Activated T-helper 17 cell treated with anti-CD3 and anti-CD28 coated beads, Interleukin-2, amount 50 U/mL, for 72 hours (primary cell): ENCODE data around the gene CAMK2G. TPM values are rescaled to one million over a fixed set of nuclear protein-coding genes. Genes with fewer than 3 reads are reported as not detected.

Experiments used
- ATAC-seq: fragments of 150-1000 bp; cut with Tn5 transposase; replicated peaks from 2 replicates; pipeline ENCODE4 v1.10.0; 2021; ENCODE audit warnings: mild to moderate bottlenecking, moderate library complexity
- H3K27ac Mint-ChIP-seq: one replicate; pipeline ENCODE4 v1.8.0; 2022; ENCODE audit warnings: mixed read lengths
- H3K27me3 Mint-ChIP-seq: one replicate; pipeline ENCODE4 v1.8.0; 2022; ENCODE audit warnings: mixed read lengths
- H3K36me3 Mint-ChIP-seq: one replicate; pipeline ENCODE4 v1.8.0; 2022; ENCODE audit warnings: low read depth, mild to moderate bottlenecking, mixed read lengths
- H3K4me1 Mint-ChIP-seq: one replicate; pipeline ENCODE4 v1.8.0; 2022; ENCODE audit warnings: mixed read lengths
- H3K4me3 Mint-ChIP-seq: one replicate; pipeline ENCODE4 v1.8.0; 2022; ENCODE audit warnings: mild to moderate bottlenecking, mixed read lengths
- H3K9me3 Mint-ChIP-seq: one replicate; pipeline ENCODE4 v1.8.0; 2022; ENCODE audit warnings: mixed read lengths
- total RNA-seq, 2 donors: library from RNA; stranded (reverse); gene quantifications; one replicate each; pipeline ENCODE4 v1.2.3, GENCODE V29; 2022

Gene CAMK2G
- total RNA-seq, 2 donors from 2014 or later, result 19.5 to 23.2 TPM

DNA sequence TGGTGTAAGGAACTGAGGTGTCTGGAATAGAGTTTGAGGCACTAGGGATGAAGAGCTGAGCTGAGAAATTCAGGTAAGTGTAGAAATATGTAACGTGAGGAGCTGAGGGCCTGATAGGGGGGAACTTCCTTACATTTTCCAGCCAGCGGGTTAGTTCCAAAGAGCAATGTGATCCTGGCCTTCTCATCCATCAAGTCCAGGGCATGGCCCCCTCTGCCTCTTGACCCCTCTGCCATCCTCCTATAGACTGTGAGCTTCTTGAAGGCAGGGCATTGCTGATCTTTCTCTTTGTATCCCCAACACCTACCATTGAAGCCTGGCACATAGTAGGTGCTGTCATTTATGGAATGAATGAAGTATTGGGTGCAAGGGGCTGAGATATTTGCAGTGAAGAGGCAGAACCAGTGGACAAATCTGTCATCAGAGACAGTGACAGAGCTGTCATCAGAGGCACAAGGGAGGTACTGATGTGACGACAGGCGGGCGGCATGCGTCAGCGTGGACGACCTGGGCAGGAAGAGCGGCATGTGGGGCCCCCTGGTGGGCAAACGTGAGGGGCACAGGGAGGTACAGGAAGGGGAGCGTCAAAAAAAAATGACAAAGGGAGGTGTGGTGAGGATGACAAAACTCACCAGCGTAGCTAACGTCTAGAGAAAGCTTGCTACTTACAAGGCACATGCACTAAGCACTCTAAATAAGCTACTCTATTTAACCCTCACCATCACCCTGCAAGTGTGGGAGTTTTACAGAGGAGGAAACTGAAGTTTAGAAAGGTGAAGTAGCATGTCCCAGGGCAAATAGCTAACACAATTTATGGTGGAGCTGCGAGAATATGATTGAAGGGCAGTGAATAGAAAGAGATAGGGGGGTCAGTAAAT, 5.2 kb upstream of the CAMK2G start:
- no peaks in the 10 kb centered on the region for H3K9me3 Mint-ChIP-seq
- H3K27ac Mint-ChIP-seq, result no peak overlapping the region
- peak; percentile 98 for ATAC-seq
- peaks cover 7% of the 10 kb centered on the region for H3K4me1 Mint-ChIP-seq
- H3K36me3 Mint-ChIP-seq, result no peaks in the 10 kb centered on the region
- H3K27me3 Mint-ChIP-seq, result no peaks in the 10 kb centered on the region
- peak overlapping the region; percentile 6 for H3K4me3 Mint-ChIP-seq

GRCh38 chr10:73878365-73878764, 4.0 kb upstream of the CAMK2G start:
- H3K36me3 Mint-ChIP-seq, result no peaks in the 10 kb centered on the region
- ATAC-seq, result no peak
- no peak overlapping the region for H3K4me3 Mint-ChIP-seq
- no peak overlapping the region for H3K27ac Mint-ChIP-seq
- no peaks in the 10 kb centered on the region for H3K9me3 Mint-ChIP-seq
- peaks cover 7% of the 10 kb centered on the region for H3K4me1 Mint-ChIP-seq
- no peaks in the 10 kb centered on the region for H3K27me3 Mint-ChIP-seq

- Mint-ChIP-seq H3K36me3 (no peaks in the 10 kb centered on the region), H3K9me3 (no peaks in the 10 kb centered on the region), H3K4me1 (peaks cover 11% of the 10 kb centered on the region), H3K27ac (no peak overlapping the region), H3K4me3 (no peak overlapping the region), H3K27me3 (no peaks in the 10 kb centered on the region)
- ATAC-seq, result no peak
Observed at GRCh38 chr10:73877533-73878160, 3.3 kb upstream of the CAMK2G start.

DNA sequence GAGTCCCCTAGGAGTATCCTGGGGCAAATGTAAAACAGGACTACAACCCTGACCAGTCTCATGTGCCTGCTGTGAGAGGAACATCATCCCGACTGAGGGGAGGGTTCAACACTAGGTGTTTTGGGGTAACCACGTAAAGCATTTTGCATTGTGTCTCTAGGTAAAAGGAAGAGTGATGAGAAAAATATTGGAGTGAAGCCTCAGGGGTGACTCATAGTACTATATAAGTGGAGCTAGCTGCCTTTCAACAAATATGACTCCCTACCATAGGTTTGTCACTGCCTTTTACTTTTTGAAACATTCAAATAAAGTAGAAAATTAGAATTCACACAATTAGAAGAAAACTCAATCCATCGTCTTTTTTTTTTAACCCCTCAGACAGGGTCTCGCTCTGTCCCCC, 2.6 kb upstream of the CAMK2G start:
- H3K4me3 Mint-ChIP-seq, result no peak overlapping the region
- no peak overlapping the region for H3K27ac Mint-ChIP-seq
- H3K4me1 Mint-ChIP-seq, result peaks cover 16% of the 10 kb centered on the region
- H3K36me3 Mint-ChIP-seq, result peaks cover 5% of the 10 kb centered on the region
- H3K9me3 Mint-ChIP-seq, result no peaks in the 10 kb centered on the region
- ATAC-seq, result no peak
- H3K27me3 Mint-ChIP-seq, result no peaks in the 10 kb centered on the region

GRCh38 chr10:73876566-73876965, 2.2 kb upstream of the CAMK2G start:
- H3K27ac Mint-ChIP-seq, result no peak overlapping the region

GRCh38 chr10:73876157-73876556, 1.8 kb upstream of the CAMK2G start:
- Mint-ChIP-seq H3K4me1 (peaks cover 23% of the 10 kb centered on the region), H3K9me3 (no peaks in the 10 kb centered on the region), H3K36me3 (peaks cover 7% of the 10 kb centered on the region), H3K4me3 (no peak overlapping the region), H3K27me3 (no peaks in the 10 kb centered on the region), H3K27ac (no peak overlapping the region)
- ATAC-seq, result no peak

More at GRCh38 chr10:73876566-73876965, 2.2 kb upstream of the CAMK2G start:
- no peak for ATAC-seq
- H3K36me3 Mint-ChIP-seq, result peaks cover 5% of the 10 kb centered on the region
- peaks cover 20% of the 10 kb centered on the region for H3K4me1 Mint-ChIP-seq
- H3K27me3 Mint-ChIP-seq, result no peaks in the 10 kb centered on the region
- no peak overlapping the region for H3K4me3 Mint-ChIP-seq
- H3K9me3 Mint-ChIP-seq, result no peaks in the 10 kb centered on the region

GRCh38 chr10:73875139-73875475, 752 bp upstream of the CAMK2G start:
- peaks cover 11% of the 10 kb centered on the region for H3K36me3 Mint-ChIP-seq
- H3K4me3 Mint-ChIP-seq, result peak overlapping the region; percentile 69
- peaks cover 28% of the 10 kb centered on the region for H3K4me1 Mint-ChIP-seq
- peak; percentile 9 for ATAC-seq
- no peaks in the 10 kb centered on the region for H3K9me3 Mint-ChIP-seq
- no peak overlapping the region for H3K27ac Mint-ChIP-seq
- H3K27me3 Mint-ChIP-seq, result no peaks in the 10 kb centered on the region

DNA sequence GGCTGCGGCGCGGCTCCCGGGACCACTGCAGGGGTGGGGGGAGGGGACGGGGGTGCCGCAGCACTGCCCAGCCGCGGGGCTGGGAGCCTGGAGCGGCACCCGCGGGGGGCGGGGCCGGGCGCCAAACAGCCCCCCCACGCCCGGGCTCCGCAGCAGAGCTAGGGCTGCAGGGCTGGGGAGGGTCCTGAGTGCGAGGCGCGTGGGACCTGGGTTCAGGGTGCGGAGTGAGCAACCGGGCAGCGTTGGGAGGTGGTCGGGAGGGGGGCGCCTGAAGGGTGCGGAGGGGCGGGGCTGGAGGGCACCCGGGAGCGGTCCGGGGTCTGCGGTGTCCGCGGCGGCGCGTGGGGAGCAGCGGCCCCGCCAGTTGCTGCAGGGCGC, 528 bp downstream of the CAMK2G start:
- peak; percentile 9 for ATAC-seq
- Mint-ChIP-seq H3K4me3 (no peak overlapping the region), H3K9me3 (no peaks in the 10 kb centered on the region), H3K4me1 (peaks cover 21% of the 10 kb centered on the region), H3K27me3 (no peaks in the 10 kb centered on the region), H3K36me3 (peaks cover 11% of the 10 kb centered on the region), H3K27ac (no peak overlapping the region)

- H3K4me3 Mint-ChIP-seq, result peak overlapping the region; percentile 77
- H3K27me3 Mint-ChIP-seq, result no peaks in the 10 kb centered on the region
- H3K4me1 Mint-ChIP-seq, result peaks cover 21% of the 10 kb centered on the region
- peak overlapping the region; percentile 69 for H3K27ac Mint-ChIP-seq
- H3K36me3 Mint-ChIP-seq, result peaks cover 11% of the 10 kb centered on the region
- no peak for ATAC-seq
- no peaks in the 10 kb centered on the region for H3K9me3 Mint-ChIP-seq
Observed at GRCh38 chr10:73873142-73873837, 1.1 kb downstream of the CAMK2G start.

GRCh38 chr10:73872190-73872710, 2.1 kb downstream of the CAMK2G start:
- peak overlapping the region; percentile 77 for H3K4me3 Mint-ChIP-seq
- H3K9me3 Mint-ChIP-seq, result no peaks in the 10 kb centered on the region
- H3K27me3 Mint-ChIP-seq, result no peaks in the 10 kb centered on the region
- H3K36me3 Mint-ChIP-seq, result peaks cover 11% of the 10 kb centered on the region
- peaks cover 21% of the 10 kb centered on the region for H3K4me1 Mint-ChIP-seq
- no peak for ATAC-seq
- peak overlapping the region; percentile 80 for H3K27ac Mint-ChIP-seq

DNA sequence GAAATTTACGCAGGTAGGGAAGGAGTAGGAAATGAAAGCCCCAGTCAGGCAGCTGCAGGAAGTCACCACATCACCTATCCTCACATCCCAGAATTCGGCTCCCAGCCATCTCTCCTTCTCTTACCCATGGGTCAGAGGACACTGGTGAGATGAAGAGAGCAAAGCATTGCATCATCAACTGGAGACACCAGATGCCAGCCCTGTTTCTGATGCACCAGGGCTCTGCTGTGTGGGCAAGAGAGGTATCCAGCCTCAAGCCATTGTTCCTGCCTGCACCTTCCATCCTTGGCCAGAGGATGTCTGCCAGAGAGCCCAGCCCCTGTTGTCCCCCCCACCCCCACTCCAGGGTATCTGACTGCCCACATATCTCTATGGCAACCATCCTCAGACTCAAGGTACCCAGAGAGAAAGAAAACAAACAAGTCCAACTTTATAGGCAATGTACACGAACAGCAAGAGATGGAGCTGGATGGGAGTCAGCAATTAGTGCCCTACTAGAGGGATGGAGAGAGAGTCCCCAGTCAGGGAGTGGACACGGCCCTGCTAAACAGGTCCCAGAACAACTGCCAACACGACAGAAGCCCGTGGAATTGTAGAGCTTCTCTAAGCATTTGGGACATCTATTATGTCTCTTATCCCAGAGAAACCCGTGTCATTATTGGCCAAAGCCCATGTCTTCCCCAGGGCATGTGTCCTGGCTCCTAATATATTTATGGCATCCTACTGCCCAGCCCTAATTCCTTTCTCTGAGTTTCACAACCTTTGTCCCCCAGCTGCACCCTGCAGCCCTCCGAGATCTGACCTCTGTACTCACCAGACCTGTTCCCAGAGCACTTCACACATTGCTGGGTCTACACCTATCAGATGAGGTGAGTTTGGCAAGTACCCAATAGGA, 2.8 kb downstream of the CAMK2G start:
- peak overlapping the region; percentile 80 for H3K27ac Mint-ChIP-seq
- H3K27me3 Mint-ChIP-seq, result no peaks in the 10 kb centered on the region
- no peaks in the 10 kb centered on the region for H3K9me3 Mint-ChIP-seq
- peaks cover 11% of the 10 kb centered on the region for H3K36me3 Mint-ChIP-seq
- peaks cover 24% of the 10 kb centered on the region for H3K4me1 Mint-ChIP-seq
- H3K4me3 Mint-ChIP-seq, result peak overlapping the region; percentile 77
- no peak for ATAC-seq

GRCh38 chr10:73868655-73869195, 5.6 kb downstream of the CAMK2G start:
- no peaks in the 10 kb centered on the region for H3K9me3 Mint-ChIP-seq
- peaks cover 32% of the 10 kb centered on the region for H3K4me1 Mint-ChIP-seq
- no peaks in the 10 kb centered on the region for H3K27me3 Mint-ChIP-seq
- peaks cover 16% of the 10 kb centered on the region for H3K36me3 Mint-ChIP-seq
- H3K27ac Mint-ChIP-seq, result peak overlapping the region; percentile 84
- no peak for ATAC-seq
- no peak overlapping the region for H3K4me3 Mint-ChIP-seq

DNA sequence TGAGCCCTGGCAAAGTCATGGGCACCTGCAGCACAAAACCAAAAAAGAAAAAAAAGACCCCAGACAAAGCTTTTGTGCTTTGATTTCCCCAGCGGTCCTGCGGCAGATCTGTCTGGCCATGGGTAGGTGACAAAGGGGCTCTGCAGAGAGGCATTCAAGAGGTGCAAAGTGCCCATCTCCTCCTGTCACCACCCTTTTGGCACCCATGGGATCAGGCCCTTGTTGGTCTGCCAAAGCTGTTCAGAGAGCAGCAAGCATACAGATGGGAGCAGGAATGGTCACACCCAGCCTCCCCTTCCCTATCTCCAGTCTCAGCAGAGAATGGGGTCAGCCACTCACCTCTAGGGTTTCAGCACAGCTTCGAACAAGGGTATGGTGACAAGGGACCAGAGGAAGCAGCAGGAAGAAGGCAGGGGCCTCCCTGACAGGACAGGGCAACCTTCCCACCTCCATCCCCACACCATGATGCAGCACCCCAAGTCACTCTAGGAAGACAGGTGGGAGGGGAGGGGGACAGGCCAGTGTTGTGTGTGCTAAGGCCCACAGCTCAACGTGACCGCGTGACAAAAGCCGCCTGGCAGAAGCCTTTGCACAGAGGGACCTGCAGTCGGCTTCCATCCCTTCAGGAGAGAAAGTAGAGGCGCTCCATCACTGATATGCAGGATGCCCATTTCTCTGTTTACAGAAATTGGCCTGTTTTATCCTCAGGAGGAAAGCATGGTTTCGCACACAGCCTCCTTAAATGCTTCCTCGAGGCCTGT, 6.3 kb downstream of the CAMK2G start:
- peaks cover 32% of the 10 kb centered on the region for H3K4me1 Mint-ChIP-seq
- peaks cover 16% of the 10 kb centered on the region for H3K36me3 Mint-ChIP-seq
- no peak for ATAC-seq
- peak overlapping the region; percentile 84 for H3K27ac Mint-ChIP-seq
- H3K9me3 Mint-ChIP-seq, result no peaks in the 10 kb centered on the region
- no peak overlapping the region for H3K4me3 Mint-ChIP-seq
- no peaks in the 10 kb centered on the region for H3K27me3 Mint-ChIP-seq
